ENCODE measurements around the gene TEAD3.
"Not testable (repeated sequence)": the region's sequence is repeated elsewhere in the genome, so short reads cannot be mapped to it uniquely, and the experiment has no call there.

Gene TEAD3

DNA sequence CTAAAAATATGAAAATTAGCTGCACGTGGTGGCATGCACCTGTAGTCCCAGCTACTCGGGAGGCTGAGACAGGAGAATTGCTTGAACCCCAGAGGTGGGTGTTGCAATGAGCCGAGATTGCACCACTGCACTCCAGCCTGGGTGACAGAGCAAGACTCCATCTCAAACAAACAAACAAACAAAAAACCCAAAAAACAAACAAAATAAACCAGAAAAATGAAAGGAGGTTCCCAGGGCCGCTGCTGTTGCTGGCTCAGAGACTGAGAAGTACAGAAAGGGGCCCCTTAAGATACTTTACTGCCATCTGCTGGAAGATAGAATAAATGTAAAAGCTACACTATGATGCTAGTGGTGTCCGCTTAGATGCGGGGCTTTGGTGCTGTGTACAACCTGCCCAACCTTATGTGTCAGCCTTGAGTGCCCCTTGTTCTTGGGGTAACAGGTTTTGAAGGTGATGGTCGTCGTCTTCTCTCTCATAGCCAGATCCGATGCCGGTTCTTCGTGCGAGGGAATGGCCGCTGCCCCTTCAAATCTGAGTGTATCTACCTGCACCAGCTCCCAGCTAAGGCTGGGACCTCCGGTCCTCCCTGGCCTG, 47.5 kb downstream of the TEAD3 start:
- DNase-seq (ENCODE audit: low read depth): no peak

DNA sequence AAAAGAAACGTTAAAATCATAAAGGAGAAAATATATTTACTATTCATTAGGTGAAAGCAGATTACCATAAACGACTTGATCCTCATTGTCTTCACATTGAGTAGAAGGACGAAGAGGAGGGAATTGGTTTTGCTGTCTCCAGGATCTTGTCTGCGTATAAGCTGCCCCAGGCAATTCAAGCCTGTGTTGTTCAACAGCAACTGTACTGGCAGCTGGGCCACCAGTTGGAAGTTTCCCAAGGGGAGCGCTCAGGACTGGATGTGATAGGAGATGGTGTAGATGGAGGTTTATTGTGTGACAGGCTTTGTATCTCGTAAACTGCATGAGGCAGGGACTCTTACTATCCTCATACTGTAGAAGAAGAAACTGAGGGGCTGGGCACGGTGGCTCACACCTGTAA, 48.7 kb downstream of the TEAD3 start:
- no peak for DNase-seq (ENCODE audit: low read depth)

DNA sequence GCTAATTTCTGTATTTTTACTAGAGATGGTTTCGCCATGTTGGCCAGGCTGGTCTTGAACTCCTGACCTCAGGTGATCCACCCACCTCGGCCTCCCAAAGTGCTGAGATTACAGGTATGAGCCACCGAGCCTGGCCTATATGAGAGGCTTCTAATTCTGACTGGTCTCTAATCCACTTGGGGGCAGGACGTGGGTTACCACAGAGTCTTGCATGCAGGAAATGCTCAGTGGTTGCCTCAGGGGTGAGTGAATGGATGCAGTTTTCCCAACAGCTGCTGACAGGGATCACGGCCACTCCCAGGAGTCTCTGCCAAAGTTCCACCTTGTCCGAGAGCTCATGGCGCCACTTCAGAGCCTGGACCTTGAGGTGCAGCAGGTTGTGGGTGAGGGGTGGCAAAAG, 51.2 kb downstream of the TEAD3 start:
- no peak for DNase-seq (ENCODE audit: low read depth)

DNA sequence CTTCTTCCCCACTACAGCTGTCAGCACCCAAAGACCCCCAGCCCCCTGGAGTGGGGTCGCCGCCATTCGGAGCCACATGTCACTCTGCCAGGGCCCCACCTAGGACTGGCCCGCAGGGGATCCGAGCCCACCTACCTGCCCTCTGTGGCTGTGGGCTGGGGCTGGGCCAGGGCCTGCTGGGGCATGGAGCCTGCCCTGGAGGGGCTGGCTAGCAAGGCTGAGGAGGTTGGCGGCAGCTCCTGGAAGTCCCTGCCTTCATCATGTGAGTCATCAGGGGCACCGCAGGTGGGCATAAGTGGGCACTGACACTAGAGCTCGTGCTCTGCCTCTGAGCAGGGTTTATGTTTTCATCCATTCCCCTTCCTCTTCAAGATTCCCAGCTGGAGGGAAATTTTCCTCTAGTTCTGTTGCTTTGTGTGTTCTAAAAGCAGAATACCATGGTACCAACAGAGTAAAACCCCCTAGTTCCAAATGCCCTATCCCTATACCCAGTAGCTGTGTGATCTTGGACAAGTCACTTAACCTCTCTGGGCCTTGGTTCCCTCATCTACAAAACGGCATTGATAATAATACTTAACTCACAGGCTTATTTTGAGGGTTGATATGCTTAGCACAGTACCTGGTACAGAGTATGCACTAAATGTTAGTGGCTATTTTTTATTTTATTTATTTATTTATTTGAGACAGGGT, 53.4 kb downstream of the TEAD3 start:
- no peak for DNase-seq (ENCODE audit: low read depth)

DNA sequence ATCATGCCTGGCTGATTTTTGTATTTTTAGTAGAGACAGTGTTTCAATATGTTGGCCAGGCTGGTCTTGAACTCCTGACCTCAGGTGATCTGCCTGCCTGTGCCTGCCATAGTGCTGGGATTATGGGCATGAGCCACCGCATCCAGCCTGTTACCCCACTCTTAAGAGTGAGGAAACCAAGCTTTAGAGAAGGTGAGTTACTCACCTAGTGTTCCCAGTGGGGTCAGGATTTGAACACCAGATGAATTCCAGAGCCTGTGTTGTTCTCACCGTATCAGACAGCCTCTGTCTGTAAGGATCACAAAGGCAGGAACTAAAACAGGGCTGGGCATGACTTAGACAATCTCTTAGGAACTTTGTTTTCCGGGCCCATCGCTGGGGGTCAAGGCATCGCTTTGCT, 54.2 kb downstream of the TEAD3 start:
- DNase-seq (ENCODE audit: low read depth): no peak

DNA sequence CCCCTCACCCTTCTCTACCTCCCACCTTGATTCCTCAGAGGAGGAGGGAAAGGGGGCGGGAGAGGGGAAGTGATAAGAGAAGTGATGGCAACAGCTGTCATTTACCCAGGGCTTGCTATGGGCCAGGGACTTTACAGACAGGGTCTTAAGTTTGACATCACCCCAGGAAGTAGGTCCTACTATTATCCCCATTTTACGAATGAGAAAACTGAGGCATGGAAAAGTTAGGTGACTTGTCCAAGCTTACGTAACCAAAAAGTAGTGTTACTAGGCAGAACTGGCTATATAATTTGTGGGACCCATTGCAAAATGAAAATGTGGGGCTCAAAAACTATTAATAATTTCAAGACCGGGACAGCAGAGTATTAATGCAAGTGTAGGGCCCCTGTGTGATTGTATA, 55.2 kb downstream of the TEAD3 start:
- no peak for DNase-seq (ENCODE audit: low read depth)

DNA sequence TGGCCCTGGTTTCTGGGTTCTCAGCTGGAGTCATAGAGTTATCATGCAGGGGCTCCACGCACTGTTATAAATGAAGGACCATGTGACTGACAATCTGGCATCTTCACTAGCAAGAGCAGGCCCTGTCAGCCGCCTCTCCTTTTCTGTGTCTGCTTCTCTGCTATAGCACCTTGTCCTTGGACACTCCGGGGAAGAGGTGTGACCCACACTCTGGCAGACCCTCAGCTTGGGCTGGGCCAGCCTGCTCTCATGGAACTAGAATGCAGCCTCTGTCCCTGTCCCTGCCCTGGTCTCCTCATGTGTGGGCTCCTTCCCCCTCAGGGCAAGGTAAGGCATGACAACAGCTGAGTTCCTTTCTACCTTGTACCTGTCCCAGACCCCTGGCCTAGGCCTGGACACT, 55.7 kb downstream of the TEAD3 start:
- DNase-seq (ENCODE audit: low read depth): no peak

DNA sequence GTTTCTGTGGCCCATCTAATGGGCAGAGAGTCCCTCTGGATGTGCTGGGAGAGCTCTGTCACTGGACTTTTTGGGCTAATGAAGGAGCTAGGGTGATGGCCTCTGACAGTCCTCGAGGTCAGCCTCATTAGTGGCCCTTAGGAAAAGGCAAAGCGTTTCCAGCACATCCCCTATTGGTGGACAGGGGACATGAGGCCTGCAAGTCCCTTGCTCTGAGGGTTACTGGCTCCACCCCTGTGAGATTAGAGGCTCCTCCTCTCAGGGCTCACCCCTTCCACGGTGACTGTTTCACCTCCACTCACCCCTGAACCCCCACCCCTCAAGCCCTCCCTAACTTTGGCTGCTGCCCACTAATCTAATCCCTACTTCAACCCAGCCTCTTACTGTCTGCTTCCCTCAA, 57.6 kb downstream of the TEAD3 start:
- no peak for DNase-seq (ENCODE audit: low read depth)

DNA sequence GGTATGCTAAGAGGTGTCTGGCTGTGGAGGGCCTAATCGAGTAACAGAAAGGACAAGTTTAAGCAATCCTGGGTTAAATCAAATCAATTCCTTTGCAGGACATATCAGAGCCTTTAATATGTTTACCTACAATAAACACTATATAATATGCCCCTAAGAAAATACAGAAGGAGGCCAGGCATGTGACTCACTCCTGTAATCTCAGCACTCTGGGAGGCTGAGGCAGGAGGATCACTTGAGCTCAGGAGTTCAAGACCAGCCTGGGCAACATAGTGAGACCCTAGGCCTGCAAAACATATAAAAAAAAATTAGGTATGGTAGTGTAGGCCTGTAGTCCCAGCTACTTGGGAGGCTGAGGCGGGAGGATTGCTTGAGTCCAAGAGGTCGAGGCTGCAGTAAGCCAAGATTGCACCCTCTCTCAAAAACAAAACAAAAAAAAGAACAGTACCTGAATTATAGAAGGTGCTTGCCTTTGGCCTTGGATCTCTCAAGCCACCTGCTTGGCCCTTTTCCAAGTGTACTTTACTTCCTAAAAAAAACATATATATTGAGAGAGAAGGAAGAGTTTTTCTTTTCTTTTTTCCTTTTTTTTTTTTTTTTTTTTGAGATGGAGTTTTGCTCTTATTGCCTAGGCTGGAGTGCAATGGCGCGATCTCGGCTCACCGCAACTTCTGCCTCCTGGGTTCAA, 58.4 kb downstream of the TEAD3 start:
- not testable (repeated sequence) for DNase-seq (ENCODE audit: low read depth)

DNA sequence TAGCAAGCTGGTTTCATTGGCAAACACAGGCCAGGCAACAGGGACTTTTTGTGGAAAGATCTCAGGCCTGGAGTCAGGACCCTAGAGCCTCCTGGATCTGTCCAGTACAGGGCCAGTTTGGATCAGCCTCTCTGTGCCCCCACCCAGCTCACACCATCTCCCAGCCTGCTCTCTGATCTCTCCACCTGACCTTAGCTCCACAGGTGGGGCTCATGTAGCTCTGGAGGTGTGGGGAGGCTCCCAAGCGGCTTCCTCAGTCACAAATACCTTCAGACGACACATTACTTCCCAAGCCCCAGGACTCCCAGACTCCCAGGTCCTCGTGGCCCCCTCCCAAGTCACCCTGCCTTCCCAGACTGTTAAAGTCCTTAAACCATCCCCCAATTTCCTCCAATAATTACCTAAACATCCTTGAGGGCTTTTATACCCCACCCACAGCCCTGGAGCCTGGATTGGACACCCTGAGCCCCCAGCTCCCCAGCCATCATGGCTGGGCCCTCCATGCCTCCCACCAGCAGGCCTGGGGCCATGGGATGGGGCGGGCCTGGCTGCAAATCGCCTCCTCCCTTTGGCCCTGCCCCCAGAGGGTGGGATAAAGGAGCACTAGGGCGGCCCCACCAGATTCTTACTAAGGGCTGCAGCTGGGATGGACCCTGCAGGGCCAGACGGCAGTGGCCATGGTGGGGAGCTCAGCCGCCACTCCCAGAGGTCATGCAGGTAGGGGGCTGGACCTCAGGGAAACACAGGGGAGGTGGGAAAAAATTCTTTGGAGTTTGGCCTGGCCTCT, 60.6 kb downstream of the TEAD3 start:
- no peak for DNase-seq (ENCODE audit: low read depth)

DNA sequence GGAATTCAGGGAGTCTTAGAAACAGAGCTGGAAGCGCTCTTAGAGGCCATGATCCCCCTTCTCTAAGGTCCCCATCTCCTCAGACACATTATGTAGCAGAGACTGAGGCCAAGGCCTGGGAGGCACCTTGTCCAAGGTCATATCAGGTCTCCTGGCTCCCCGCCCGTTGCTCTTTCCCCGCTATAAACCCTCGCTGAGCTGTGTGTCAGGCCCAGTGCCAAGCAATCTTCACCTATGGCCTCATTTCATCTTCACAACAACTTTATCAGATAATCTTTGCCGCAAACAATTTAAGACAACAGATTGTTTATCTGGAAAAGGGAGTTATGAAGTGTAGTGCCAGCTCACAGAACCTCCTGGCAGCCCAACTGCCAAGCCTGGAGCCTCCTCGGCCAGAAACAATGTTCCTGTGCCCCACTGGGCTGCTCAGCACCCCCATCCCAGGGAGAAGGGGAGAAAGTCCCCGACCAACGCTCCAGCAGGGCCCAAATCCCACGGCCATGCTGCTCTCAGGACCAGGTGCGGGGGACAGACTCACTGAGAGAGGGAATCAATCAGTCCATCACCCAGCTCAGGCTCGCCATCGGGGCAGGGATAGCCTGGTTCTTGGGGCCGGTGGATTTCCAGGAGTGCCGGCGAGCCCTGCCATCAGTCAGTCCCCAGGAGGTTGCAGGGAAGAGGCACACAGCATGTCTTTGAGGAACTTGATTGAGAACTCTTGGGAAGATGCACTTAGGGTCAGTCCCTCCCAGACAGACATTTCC, 61.6 kb downstream of the TEAD3 start:
- no peak for DNase-seq (ENCODE audit: low read depth)

DNA sequence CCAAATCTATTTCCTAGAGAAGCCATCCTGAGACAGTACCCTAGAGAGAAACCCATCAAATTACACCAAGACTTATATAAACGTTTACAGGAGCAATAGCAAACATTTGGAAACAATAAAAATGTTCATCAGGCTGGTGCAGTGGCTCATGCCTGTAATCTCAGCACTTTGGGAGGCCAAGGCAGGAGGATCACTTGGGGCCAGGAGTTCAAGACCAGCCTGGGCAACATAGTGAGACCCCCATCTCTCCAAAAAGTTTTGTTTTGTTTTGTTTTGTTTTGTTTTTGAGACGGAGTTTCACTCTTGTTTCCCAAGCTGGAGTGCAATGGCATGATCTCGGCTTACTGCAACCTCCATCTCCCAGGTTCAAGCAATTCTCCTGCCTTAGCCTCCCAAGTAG, 64.2 kb downstream of the TEAD3 start:
- DNase-seq (ENCODE audit: low read depth): not testable (repeated sequence)

DNA sequence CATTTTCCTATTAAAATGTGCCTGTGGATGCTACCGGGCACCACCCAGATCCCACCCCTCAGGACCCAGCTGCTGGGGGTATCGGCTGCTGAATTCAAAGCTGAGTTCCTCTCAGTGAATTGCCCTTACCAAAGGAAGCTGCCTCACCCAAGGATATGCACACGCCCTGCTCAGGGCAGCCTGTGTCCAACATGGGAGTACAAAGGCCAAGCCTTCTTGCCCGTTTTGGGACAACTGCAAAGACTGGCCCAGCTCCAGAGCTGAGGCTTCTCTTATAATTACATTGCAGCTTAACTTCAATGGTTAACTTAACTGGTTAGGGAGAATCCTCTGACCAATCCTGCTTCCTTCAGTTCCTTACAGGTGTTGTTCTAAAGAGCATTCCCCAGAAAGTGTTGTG, 64.6 kb downstream of the TEAD3 start:
- DNase-seq (ENCODE audit: low read depth): no peak

DNA sequence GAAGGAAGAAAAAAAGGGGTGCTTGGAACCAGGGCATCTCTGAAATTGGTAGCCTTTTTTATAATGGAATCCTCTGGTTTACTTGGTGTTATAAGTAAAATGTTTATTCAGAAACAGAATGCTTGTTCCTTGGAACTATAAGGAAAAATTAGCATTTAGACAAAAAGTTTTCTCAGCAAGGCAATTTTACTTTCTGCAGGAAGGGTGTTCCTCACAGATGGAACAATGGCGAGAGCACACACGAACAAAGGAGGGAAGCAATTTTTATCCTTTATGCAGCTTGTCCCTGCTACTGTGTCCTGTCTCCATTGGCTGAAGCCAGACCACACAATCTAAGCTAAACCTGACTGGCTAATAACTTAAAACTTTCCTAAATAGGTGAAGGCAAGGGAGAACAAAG, 67.4 kb downstream of the TEAD3 start:
- no peak for DNase-seq (ENCODE audit: low read depth)

DNA sequence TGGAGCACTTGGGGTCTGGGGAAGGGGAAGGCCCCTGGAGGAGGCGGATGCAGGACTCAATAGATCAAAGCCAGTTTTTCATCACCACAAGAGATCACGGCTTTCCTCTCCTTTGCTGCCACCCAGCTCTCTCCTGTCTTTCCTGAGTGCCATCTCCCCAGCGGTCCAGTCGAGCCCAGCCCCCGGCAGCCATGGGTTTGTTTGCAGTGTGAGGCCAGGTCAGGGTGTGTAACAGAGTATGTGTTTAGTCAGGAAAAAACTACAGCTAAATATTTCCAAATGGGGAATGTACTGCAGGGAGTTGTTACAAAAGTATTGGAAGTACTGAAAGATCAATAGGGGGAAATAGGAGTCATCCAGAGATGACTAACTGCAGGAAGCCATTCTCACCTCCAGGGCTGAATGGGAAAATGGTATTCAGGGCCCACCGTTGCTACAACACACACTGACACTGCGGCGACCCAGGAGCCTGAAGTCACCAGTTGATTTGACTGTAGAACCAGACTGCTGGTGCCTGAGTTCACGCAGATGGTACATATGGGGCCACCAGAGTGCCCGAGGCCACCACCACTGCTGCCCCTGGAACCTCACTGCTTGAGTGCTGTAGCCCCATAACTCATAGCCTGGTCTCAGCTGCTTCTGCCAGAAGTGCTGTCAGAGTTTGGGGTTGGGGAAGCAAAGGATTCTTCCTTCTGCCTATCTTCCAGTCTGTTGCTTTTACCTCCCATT, 68.3 kb downstream of the TEAD3 start:
- no peak for DNase-seq (ENCODE audit: low read depth)

DNA sequence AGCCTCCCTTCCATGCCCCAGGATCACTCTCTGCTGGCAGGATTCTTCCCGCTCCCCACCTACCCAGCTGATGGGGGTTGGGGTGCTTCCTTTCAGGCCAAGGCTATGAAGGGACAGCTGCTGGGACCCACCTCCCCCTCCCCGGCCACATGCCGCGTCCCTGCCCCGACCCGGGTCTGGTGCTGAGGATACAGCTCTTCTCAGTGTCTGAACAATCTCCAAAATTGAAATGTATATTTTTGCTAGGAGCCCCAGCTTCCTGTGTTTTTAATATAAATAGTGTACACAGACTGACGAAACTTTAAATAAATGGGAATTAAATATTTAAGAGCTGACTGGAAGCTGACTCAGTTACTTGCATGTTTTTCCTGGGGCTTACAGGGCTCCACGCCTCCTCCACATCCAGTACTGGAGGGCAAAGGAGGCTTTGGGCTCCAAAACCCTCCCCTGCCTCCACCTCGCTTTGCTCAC, 69.0 kb downstream of the TEAD3 start:
- DNase-seq (ENCODE audit: low read depth): no peak

DNA sequence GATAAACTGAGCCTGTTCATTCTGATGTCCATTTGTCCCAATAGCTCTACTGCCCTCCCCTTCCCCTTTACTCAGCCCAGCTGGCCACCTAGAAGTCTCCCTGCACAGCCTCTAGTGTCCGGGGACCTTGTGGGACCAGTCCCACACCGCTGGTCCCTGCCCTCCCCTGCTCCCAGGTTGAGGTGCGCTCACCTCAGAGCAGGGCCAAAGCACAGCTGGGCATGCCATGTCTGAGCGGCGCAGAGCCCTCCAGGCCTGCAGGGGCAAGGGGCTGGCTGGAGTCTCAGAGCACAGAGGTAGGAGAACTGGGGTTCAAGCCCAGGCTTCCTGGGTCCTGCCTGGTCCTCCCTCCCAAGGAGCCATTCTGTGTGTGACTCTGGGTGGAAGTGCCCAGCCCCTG, 69.4 kb downstream of the TEAD3 start:
- no peak for DNase-seq (ENCODE audit: low read depth)

DNA sequence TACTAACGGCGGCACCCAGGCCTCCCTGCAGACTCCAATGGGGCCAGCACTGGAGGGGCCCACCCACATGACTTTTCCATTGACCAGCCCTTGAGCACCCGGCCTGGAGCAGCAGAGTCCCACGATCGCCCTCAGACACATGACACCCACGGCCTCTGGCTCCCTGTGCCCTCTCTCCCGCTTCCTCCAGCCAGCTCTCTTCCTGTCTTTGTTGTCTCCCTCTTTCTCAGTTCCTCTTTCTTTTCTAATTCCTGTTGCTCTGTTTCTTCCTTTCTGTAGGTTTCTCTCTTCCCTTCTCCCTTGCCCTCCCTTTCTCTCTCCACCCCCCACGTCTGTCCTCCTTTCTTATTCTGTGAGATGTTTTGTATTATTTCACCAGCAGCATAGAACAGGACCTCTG, 70.8 kb downstream of the TEAD3 start:
- DNase-seq (ENCODE audit: low read depth): no peak

DNA sequence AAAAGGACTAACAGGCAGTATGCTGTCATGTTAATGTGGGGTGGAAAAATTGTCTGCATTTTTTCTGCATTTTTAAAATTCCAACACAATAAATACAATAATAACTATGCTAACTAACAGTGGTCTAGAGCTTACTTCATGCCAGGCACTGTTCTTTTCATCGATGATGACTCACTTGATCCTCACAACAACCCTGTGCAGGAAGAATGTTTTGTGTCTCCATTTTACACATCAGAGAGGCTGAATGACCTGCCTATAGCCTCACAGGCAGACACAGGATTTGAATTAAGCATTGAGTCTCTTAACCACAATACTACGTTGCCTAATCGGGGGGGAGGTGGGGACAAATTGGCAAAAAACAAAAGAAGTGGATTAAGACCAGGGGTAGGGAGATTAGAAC, 71.6 kb downstream of the TEAD3 start:
- no peak for DNase-seq (ENCODE audit: low read depth)
